Measurements from ENCODE around the gene KCNA5.

The KCNA5 gene

DNA sequence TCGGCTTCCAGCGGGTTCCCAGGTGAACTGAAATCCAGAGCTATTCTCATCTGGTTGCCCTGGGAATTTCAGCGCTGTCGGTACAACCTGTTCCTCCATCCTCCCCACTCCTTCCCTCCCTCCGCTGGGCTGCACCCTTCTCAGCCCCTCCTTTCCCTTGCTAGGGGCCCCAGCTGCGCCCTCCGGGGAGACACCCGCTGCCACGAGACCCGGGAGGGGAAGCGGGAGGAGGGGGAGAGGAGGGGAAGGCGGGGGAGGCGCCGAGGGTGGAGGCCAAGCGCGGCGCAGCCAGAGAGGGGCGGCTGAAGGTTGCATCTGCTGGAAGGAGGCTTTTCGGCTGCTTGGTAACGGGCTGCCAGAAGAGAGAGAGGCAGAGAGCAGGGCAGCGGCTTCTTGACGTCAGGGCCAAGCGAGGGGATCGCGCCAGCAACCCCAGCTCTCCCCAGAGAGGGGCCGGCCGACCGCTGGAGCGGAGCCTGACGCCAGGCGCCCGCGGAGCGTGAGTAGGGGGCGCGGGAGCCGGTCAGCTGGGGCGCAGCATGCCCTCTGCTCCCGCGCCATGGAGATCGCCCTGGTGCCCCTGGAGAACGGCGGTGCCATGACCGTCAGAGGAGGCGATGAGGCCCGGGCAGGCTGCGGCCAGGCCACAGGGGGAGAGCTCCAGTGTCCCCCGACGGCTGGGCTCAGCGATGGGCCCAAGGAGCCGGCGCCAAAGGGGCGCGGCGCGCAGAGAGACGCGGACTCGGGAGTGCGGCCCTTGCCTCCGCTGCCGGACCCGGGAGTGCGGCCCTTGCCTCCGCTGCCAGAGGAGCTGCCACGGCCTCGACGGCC, at the start of gene KCNA5:
KCNA5 (plus strand) TSS at position 291 of the 831 bp plus-strand sequence; CDS start at position 560, 269 bp downstream.
- no peak for DNase-seq (ENCODE audit: extremely low read depth in 1 of 2, low read depth in 1 of 2)

GRCh38 chr12:4994622-4995021, 49.1 kb upstream of the KCNA5 start:
- no peak for DNase-seq (ENCODE audit: extremely low read depth in 1 of 2, low read depth in 1 of 2)

GRCh38 chr12:4996714-4997113, 47.0 kb upstream of the KCNA5 start:
- DNase-seq (ENCODE audit: extremely low read depth in 1 of 2, low read depth in 1 of 2) = no peak

DNA sequence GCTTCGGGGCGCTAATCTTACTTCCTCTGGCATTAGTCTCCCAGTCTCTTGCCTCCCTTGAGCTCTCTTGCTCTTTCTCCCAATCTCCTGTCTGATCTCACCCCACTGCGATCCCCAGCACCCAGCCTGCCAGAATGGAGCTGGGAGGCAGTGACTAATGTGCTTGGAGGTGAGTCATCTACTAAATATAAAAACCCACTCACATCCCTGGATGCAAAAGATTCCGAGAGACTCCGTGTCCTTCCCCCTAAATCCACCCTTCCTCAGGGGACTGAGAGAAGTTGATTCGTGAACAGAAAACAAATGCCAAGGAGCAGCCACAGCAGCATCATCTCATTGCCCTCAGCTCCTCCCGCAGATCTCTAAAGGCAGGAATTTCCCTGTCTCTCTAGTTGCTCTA, 45.7 kb upstream of the KCNA5 start:
- no peak for DNase-seq (ENCODE audit: extremely low read depth in 1 of 2, low read depth in 1 of 2)

- DNase-seq (ENCODE audit: extremely low read depth in 1 of 2, low read depth in 1 of 2) = no peak
These were observed 43.5 kb upstream of the KCNA5 start for GRCh38 chr12:5000204-5000603.

GRCh38 chr12:5000658-5001385, 42.9 kb upstream of the KCNA5 start:
- no peak for DNase-seq (ENCODE audit: extremely low read depth in 1 of 2, low read depth in 1 of 2)

DNA sequence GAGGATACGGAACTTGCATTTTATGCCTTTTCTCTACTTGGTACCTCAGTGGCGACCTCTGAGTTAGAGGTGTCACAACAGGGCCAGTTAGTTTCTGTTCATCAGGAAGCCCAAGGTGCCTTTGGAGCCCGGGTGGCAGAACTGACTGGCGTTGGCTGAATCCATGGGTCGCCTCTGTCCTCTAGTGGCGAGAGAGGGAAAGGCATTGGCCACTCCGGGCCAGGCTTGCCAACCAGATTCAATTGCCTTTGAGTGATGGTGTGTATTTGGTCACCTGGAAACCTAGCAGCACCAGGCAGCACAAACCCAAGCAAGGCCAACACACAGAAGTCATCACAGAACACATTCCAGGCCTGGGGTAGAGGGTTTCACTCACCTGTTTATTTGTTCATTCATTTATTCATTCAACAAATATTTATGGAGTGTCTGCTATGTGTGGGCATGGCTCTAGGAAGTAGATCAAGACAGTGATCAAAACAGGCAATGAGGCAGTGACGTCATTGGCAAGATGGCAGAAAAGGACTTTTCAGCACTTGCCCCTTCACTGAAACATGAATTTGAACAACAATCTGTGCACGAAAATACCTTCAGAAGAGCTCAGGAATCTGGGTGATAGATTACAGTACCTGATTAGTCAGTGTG, 40.5 kb upstream of the KCNA5 start:
- DNase-seq (ENCODE audit: extremely low read depth in 1 of 2, low read depth in 1 of 2) = peak; percentile 5 to 10

GRCh38 chr12:5008661-5009060, 35.0 kb upstream of the KCNA5 start:
- no peak for DNase-seq (ENCODE audit: extremely low read depth in 1 of 2, low read depth in 1 of 2)

GRCh38 chr12:5010151-5010550, 33.5 kb upstream of the KCNA5 start:
- DNase-seq (ENCODE audit: extremely low read depth in 1 of 2, low read depth in 1 of 2) = no peak

GRCh38 chr12:5012337-5012736, 31.3 kb upstream of the KCNA5 start:
- DNase-seq (ENCODE audit: extremely low read depth in 1 of 2, low read depth in 1 of 2) = no peak

GRCh38 chr12:5013266-5013730, 30.4 kb upstream of the KCNA5 start:
- DNase-seq (ENCODE audit: extremely low read depth in 1 of 2, low read depth in 1 of 2) = no peak

- DNase-seq (ENCODE audit: extremely low read depth in 1 of 2, low read depth in 1 of 2) = no peak
These were observed 29.4 kb upstream of the KCNA5 start for GRCh38 chr12:5014269-5014668.

GRCh38 chr12:5015711-5016492, 27.8 kb upstream of the KCNA5 start:
- DNase-seq (ENCODE audit: extremely low read depth in 1 of 2, low read depth in 1 of 2) = no peak

DNA sequence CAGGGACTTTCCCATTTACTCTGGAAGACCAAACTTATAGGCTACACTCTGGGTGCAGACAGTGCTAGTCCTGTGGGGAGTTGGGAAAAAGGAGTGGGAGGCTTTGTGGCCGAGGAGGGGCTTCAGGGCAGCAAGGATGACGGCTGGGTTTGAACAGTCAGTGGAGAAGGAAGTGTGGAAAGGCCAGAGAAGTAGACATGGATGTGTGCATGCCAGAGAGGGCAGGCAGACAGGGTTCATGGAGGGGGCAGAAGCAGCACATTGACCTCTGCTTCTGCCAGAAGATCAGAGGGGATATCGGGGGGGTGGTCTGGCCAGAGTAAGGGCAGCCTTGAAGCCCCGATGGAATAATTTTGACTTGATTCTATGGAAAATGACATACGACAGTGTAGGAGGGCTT, 27.2 kb upstream of the KCNA5 start:
- no peak for DNase-seq (ENCODE audit: extremely low read depth in 1 of 2, low read depth in 1 of 2)

GRCh38 chr12:5017638-5018348, 25.9 kb upstream of the KCNA5 start:
- DNase-seq (ENCODE audit: extremely low read depth in 1 of 2, low read depth in 1 of 2) = no peak

GRCh38 chr12:5018677-5019076, 25.0 kb upstream of the KCNA5 start:
- DNase-seq (ENCODE audit: extremely low read depth in 1 of 2, low read depth in 1 of 2) = no peak

DNA sequence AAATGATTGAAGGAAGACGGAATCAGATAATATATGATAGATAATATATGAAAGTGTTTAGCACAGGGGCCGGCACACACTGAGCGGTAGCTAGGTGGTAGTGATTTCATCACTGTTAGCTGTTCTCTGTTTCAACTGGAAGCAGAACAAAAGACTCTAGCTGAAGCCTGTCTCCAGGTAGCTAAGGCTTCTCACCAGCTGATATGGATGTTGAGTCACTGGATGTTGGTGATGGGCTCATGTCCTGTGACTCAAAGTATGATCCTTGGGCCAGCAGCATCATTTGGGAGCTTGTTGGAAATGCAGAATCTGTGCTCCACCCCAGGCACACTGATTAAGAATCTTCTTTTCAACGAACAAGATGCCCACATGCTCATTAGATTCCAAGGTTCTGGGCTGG, 21.7 kb upstream of the KCNA5 start:
- DNase-seq (ENCODE audit: extremely low read depth in 1 of 2, low read depth in 1 of 2) = no peak

DNA sequence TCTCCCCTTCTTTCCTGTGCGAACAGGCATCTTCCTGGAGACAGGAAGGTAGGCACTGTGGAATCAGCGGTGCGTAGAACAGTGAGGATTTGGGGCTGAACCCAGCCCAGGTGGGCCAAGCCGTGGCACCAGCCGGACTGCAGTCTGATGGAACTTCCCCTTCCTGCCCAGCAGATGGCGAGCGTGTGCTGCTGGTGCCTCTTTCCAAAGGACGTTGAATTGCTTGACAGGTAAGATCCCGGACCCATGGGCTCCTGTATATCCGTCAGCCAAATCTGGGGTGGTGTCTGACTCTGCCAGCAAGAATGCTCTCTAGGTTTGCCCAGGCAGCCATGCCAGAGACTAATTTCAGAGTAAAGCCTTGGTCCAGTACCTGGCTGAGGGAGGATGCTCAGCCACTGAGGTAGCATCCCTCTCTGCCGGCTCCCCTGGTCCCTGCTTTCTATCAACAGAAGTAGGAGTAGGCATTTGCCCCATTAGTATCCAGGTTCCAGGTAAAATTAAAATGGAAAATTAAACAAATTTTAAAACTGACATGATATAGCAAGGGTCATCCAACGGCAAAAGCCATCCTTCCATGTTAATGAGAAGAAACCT, 21.1 kb upstream of the KCNA5 start:
- DNase-seq (ENCODE audit: extremely low read depth in 1 of 2, low read depth in 1 of 2) = peak in 1 of 2 donors; percentile 3

DNA sequence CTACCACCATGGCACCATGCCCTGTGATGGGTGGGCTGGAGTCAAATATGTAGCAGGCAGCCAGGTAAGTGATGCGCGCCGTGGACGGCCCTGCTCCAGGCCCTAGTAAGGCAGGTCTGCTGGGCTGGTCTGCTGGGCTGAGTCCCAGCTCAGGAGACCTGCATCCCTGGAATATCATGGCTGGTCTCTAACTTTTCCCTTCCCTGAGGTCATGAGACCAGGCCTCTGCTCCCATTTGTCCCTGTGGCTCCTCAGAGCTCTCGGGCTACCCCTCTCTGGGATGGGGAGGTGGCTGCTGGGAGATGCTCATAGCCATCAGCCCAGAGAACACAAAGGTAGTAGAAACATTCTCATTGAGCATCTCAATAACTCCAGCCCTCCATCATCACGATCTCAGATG, 19.8 kb upstream of the KCNA5 start:
- DNase-seq (ENCODE audit: extremely low read depth in 1 of 2, low read depth in 1 of 2) = no peak

Measured in stimulated activated CD8-positive, alpha-beta memory T cell treated with anti-CD3 and anti-CD28 coated beads, Interleukin-7, amount 100 ng/mL, for 48 hours (primary cell).